Cerebellar cortex (tissue), 1 donor: ENCODE measurements around the gene RDH12.

Experiments
- DNase-seq: peaks from one replicate; pipeline ENCODE4 v3.0.0-alpha.2; 2015; ENCODE audit warnings: low spot score

The RDH12 gene

DNA sequence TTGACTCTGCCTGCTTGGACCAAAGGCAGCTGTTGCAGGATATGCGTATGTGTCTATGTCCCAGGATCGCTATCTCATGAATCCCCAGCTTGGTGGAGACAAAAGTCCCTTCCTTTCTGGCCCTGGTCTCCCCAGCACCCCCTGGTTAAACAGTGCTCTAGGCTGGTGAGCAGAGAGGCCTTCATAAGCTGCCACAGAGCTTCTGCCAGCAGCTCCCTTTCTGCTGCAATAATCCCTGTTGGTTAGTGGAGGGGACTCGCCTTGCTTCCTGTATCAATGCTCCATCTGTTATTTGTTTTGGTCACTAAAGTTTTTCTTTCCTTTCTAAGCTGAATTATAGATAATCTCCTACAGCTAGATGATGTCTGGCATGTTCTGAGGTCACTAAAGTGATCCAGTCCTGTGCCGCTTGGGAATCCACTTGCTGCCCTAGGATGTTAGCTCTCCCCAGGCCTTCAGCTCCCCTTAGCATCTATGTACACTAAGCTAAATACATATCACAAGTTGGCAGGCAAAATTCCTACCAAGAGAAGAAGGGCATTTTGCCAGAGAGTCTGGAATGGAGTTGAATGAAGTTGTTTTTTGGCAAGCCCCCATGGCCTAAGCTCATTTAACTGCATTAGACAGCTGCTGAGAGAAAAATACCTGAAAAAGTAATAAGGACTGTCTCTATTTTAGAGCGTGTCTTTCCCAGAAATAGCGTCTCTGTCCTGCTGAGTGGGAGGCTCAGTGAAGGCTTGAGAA lies 47.8 kb downstream of the RDH12 start:
- no peak for DNase-seq

DNA sequence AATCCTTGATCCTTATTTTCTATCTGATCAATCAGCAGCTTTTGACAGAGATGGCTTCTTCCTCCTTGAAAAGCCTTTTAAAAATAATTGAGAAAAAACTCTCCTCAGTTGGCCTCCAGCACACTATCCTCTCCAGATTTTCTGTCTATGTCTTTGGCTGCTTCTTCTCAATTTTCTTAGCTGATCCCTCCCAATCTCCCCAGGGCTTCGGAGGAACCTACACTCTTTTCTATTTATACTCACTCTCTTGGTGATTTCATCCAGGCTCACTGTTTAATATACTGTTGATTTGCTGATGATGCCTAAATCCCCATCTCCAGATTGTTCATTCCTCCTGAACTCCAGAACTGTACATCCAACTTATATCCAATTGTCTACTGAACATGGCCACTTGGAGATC lies 54.8 kb downstream of the RDH12 start:
- DNase-seq = no peak

DNA sequence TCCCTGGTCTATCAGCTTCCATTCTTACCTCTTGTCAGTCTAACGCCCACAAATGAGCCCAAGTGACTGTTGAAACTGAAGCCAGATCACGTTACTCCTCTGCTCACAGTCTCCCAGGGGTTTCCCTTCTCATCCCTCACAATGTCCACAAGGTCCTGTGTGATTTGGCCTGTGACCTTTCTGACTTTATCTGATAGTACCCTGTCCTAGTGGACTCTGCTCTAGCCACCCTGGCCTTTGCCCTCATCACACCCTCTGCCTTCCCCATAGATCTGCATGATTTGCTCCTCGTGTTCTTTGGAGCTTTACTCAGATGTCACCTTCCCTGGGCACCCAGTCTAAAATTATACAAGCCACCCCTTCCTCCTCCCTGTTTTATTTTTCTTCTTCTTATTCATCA lies 55.5 kb downstream of the RDH12 start:
- DNase-seq = no peak

DNA sequence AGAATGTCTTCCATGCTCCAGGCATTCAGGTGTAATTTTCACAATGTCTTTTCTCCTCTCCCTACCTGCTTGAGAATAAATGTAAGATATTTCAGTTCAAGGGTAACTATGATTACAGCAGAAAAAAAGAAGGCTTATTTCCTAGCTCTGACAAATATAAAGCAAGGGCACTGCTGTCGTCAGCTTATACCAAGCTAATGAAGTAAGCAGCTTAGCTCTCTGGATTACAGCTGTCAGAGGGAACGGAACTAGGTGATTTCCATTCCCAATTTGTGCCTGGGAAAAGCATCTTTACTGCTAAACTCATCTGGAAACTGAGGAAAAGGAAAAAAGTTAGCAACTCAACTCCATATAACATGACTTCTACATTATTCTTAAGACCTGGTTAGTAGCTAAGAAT lies 58.2 kb downstream of the RDH12 start:
- no peak for DNase-seq

DNA sequence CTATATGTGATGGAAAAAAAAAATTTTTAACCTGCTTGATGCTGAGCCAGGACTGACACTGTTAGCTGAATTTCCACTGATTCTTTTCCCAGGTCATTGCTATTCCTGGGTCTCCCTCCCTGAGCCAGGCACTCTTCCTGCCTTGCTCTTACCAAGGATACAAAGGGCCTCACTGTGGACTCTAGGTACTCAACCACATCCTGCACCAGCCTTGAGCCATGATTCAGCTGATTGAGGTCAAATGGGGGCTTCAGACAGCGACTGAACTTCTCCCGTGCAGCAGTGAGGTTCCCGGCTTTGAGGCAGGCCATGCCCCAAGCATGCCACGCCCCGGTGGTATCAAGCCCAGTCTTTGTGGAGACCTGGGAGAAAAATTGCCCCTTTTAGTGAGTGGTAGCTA lies 60.4 kb downstream of the RDH12 start:
- DNase-seq = no peak

- DNase-seq = no peak
Observed at GRCh38 chr14:67763158-67763822, 61.6 kb downstream of the RDH12 start.

DNA sequence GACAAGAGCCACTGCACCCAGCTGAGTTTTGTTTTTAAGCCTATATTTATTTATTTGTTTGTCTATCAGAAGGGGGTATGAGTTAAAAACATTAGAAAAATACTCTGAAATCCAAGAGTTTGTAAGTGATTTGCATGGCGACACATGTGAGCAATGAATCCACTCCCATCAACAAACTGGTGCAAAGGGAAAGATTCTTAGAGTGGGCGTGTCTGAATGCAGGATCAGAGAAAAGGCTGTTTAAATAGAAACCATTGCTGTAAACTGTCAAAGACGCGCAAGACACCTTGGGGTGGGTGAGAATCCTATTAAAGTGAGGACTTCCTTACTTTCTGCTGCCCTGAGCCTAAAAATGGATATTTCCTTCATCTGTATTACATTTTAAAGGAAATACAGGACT lies 62.8 kb downstream of the RDH12 start:
- DNase-seq = no peak

DNA sequence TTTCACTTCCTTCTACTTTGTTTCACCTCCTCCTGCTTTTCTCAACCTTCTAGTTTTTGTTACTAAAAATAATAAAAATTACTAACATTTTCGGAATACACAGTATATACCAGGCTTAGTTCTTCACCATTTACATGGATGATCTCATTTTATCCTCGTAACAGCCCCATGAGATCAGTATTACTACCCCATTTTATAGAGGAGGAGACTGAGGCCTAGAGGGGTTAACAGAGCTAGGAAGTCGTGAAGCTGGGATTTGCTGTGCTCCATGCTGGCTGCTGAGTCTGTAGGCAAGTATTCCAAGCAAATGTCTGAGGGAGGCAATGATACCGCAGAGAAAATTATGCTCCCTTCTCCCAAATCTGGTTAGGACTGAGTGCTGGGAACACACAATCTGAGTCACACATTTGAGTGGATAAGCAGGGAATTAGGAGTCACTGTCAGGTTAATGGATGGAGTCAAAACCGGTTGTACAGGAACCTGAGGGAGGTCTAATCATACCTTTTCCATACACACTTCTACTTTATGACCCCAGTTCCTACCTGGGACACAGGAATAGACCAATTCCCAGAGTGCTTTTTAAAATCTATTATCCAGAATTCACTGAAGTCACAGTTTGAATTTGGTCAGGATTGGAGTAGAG lies 63.6 kb downstream of the RDH12 start:
- no peak for DNase-seq

GRCh38 chr14:67766035-67766680 lies 64.5 kb downstream of the RDH12 start:
- DNase-seq = no peak

- no peak for DNase-seq
Observed at GRCh38 chr14:67768219-67768618, 66.5 kb downstream of the RDH12 start.

- DNase-seq = no peak
Observed at GRCh38 chr14:67773844-67774377, 72.2 kb downstream of the RDH12 start.

DNA sequence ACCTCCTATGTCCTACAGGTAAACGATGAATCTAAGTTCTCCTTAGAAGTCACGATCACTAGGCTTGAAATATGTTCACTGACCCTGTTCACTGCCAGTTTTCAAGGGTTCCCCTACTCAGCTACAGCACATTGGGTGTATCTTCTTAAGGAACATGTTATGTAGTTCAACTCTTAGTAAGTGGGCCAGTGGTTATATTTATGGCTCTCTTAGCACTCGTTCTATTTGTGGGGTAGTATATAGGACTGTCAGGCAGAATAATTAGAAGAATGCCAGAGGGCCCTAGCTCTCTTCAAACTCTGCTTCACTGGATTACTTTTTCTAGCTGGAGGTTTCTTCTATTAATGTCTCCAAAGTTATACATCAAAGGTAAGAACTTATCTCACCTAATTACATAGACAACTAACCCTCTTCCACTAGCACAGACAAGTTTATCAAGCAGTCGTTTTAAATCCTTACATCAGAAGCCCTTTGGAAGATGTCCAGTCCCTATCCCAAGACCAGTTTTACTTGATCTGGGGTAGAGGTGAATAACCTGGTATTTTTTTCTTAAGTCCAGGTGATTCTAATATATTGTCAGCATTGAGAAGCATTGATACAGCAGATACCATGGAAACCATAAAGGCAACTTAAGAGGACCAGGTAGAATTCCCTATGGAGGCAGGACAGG lies 75.1 kb downstream of the RDH12 start:
- DNase-seq = no peak

- DNase-seq = no peak
Observed at GRCh38 chr14:67778792-67779191, 77.1 kb downstream of the RDH12 start.

DNA sequence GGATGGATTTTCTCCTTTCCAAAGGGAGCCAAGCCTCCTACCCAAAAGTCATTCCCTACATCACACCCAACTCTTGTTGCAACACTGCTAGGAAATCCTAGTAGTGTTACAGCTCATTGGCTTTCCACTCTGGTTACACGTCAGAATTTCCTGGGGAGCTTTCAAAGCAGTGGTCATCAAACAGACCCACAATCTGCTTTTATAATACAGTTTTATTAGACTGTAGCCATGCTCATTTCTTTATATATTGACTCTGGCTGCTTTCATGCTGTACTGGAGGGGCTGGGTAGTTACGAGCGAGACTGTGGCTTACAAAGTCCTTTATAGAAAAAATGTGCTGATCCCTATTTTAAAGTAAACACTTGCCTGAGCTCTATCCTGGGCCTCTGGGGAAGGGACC lies 80.4 kb downstream of the RDH12 start:
- DNase-seq = no peak
